ENCODE data around the gene TPK1. TPM values are rescaled to one million over a fixed set of nuclear protein-coding genes. Genes with fewer than 3 reads are reported as not detected.

Gene TPK1
- total and polyA plus RNA-seq, 2 of the 4 experiments (the other 2 are of a cell fraction), result 0.38 to 1.8 TPM

DNA sequence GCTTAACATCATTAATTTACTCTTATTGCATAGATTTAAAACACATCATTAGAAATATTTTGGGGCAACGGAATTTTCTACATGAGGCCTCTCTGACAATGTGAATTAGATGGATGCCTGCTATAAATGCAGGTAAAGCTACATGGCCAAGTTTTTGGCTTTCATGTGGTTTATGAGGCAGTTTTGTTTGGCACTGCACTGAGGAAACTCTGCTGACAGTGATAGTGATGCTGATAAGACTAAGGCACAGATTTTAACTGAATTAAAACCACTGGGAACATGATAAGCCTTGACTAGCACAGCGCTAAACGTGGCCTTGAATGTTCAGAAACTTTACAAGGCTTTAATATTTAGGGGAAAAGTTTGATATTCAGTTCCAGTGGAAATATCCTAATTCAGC is 318.1 kb downstream of the TPK1 start:
- no peak for ATAC-seq (ENCODE audit: low read depth)
- Histone ChIP-seq H3K9me1 (ENCODE audit: insufficient read depth, low read length) (no peaks in the 10 kb centered on the region), H3K56ac (ENCODE audit: extremely low read depth, insufficient read depth, low read length) (no peak overlapping the region), H2AK5ac (ENCODE audit: low read depth, low read length) (no peak overlapping the region), H3K4me1 (ENCODE audit: control insufficient read depth, insufficient read depth, low read length) (no peaks in the 10 kb centered on the region), H4K8ac (ENCODE audit: low read depth in 2 of 2, low read length in 2 of 2) (no peak overlapping the region), H3K79me1 (ENCODE audit: low read depth in 1 of 2, low read length in 2 of 2) (no peaks in the 10 kb centered on the region), H2BK15ac (ENCODE audit: low read depth, low read length) (no peak overlapping the region), H3K9ac (ENCODE audit: low read depth, low read length) (no peak overlapping the region), H3K18ac (ENCODE audit: low read depth, low read length) (no peak overlapping the region), H3K27me3 (ENCODE audit: control insufficient read depth, insufficient read depth, low read length) (no peaks in the 10 kb centered on the region), H2BK120ac (ENCODE audit: low read depth, low read length) (no peak overlapping the region), H2AFZ (replicated peaks; ENCODE audit: low read length, poor library complexity) (no peak overlapping the region), H3K4ac (ENCODE audit: low read depth, low read length) (no peak overlapping the region), H3K27ac (ENCODE audit: insufficient read depth, low read length) (no peak overlapping the region), H3K4me2 (ENCODE audit: low read depth, low read length) (no peak overlapping the region), H3K9me3 (ENCODE audit: control insufficient read depth, insufficient read depth, low read length) (peaks cover 5% of the 10 kb centered on the region), H4K91ac (ENCODE audit: insufficient read depth, low read depth, low read length) (no peak overlapping the region), H3K4me3 (ENCODE audit: insufficient read depth, low read depth, low read length) (no peak overlapping the region), H4K20me1 (ENCODE audit: insufficient read depth, low read length) (no peaks in the 10 kb centered on the region), H2BK5ac (ENCODE audit: low read depth, low read length, poor library complexity, severe bottlenecking) (no peak overlapping the region), H4K5ac (ENCODE audit: low read depth, low read length) (no peak overlapping the region), H3K36me3 (ENCODE audit: control insufficient read depth, insufficient read depth, low read length) (no peaks in the 10 kb centered on the region), H2AK9ac (replicated peaks; ENCODE audit: low read depth, low read length, poor library complexity) (no peak overlapping the region), H2BK20ac (ENCODE audit: low read depth, low read length) (no peak overlapping the region), H3K14ac (replicated peaks; ENCODE audit: low read depth, low read length) (no peak overlapping the region), H3K23ac (ENCODE audit: low read depth, low read length) (no peak overlapping the region)
- in situ Hi-C loops (cut with MboI; ENCODE audit: low sequenced_read_pairs) (no loop called here), intact Hi-C loops (cut with micrococcal nuclease) (no loop called here), dilution Hi-C loops (cut with HindIII; ENCODE audit: low sequenced_read_pairs, unreplicated experiment) (no loop called here)
- no CpG with 5 or more reads among the region's 3 CpGs for WGBS, 2 experiments (ENCODE audit: extremely low coverage in 2 of 2, insufficient read length in 1 of 2)
- ChIA-PET CTCF (no interaction called here), POLR2A (ENCODE audit: unreplicated experiment) (no interaction called here)
- BruUV-seq (replicated peaks), result no TSS peak
- TF ChIP-seq CHD1 (IDR thresholded peaks at IDR 0.05; ENCODE audit: low read depth, low read length), result no peak
- no peak for TF ChIP-seq ELK1 (IDR thresholded peaks at IDR 0.05; ENCODE audit: borderline replicate concordance, low read depth, low read length)
- no peak for TF ChIP-seq CTCF (conservative IDR thresholded peaks at IDR 0.05; ENCODE audit: low read depth, low read length)
- TF ChIP-seq, protein P1, sequence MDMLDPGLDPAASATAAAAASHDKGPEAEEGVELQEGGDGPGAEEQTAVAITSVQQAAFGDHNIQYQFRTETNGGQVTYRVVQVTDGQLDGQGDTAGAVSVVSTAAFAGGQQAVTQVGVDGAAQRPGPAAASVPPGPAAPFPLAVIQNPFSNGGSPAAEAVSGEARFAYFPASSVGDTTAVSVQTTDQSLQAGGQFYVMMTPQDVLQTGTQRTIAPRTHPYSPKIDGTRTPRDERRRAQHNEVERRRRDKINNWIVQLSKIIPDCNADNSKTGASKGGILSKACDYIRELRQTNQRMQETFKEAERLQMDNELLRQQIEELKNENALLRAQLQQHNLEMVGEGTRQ (IDR thresholded peaks at IDR 0.05; ENCODE audit: low read depth, low read length), result no peak
- TF ChIP-seq RFX5 (IDR thresholded peaks at IDR 0.05; ENCODE audit: low read depth, low read length), result no peak
- TF ChIP-seq MXI1 (IDR thresholded peaks at IDR 0.05; ENCODE audit: borderline replicate concordance, low read depth, low read length), result no peak
- TF ChIP-seq NFE2L2 (IDR thresholded peaks at IDR 0.05; ENCODE audit: low read depth, low read length), result no peak
- no peak for TF ChIP-seq FOS (IDR thresholded peaks at IDR 0.05; ENCODE audit: low read depth, low read length)
- TF ChIP-seq RCOR1 (IDR thresholded peaks at IDR 0.05; ENCODE audit: insufficient replicate concordance, low read length), result no peak
- TF ChIP-seq MAFK (IDR thresholded peaks at IDR 0.05; ENCODE audit: low read depth, low read length), result no peak
- TF ChIP-seq POLR2A (IDR thresholded peaks at IDR 0.05; ENCODE audit: low read depth, low read length), result no peak
- no peak for TF ChIP-seq MAZ (IDR thresholded peaks at IDR 0.05; ENCODE audit: borderline replicate concordance, low read depth, low read length)
- TF ChIP-seq CEBPB (IDR thresholded peaks at IDR 0.05; ENCODE audit: low read depth, low read length), result no peak
- no peak for TF ChIP-seq BHLHE40 (IDR thresholded peaks at IDR 0.05; ENCODE audit: low read depth, low read length)
- DNase-seq, result no peak
